Ascending aorta (tissue), 2 donors: ENCODE measurements around the gene TPRG1L. TPM values are rescaled to one million over a fixed set of nuclear protein-coding genes. Genes with fewer than 3 reads are reported as not detected.

Experiments used
- DNase-seq, 2 donors: peaks; one replicate each; pipeline ENCODE4 v3.0.0-alpha.2; 2019; ENCODE audit warnings: low spot score in 2 of 2
- H3K27ac ChIP-seq, 2 donors: fragments of 200-600 bp; sonication (generic); one replicate each; pipeline ENCODE4 v1.5.1; 2016 to 2017; ENCODE audit warnings: mild to moderate bottlenecking in 1 of 2
- H3K27me3 ChIP-seq: fragments of 200-600 bp; sonication (generic); one replicate; pipeline ENCODE4 v1.5.1; 2017
- H3K36me3 ChIP-seq, 2 donors: fragments of 200-600 bp; sonication (generic); one replicate each; pipeline ENCODE4 v1.5.1; 2016
- H3K4me1 ChIP-seq, 2 donors: fragments of 200-600 bp; sonication (generic); one replicate each; pipeline ENCODE4 v1.5.1; 2016 to 2017; ENCODE audit warnings: mild to moderate bottlenecking in 1 of 2
- H3K4me3 ChIP-seq, 2 donors: fragments of 200-600 bp; sonication (generic); one replicate each; pipeline ENCODE4 v1.5.1; 2016 to 2017; ENCODE audit warnings: mild to moderate bottlenecking in 1 of 2
- H3K9me3 ChIP-seq, 2 donors: fragments of 200-600 bp; sonication (generic); one replicate each; pipeline ENCODE4 v1.5.1; 2016
- CTCF ChIP-seq, 3 experiments: fragments of 200-600 bp in 2 of 3; fragments of 450-650 bp in 1 of 3; sonication (generic) in 2 of 3; IDR thresholded peaks; one replicate each; pipeline ENCODE4 v1.5.1; 2016 to 2019; ENCODE audit warnings: antibody characterized with exemption in 3 of 3, mild to moderate bottlenecking in 1 of 3, moderate library complexity in 1 of 3
- intact Hi-C: fragments of 100-400 bp; cut with DNase I; formaldehyde crosslinking; loops from one replicate; pipeline ENCODE4 v1.15.1; 2023
- total RNA-seq: library from RNA; depleted of rRNA; stranded (reverse); fragments of >200 nt; gene quantifications from one replicate; pipeline ENCODE4 v1.1.0, GENCODE V29; 2016

The TPRG1L gene
- total RNA-seq, 1 donor from 2014 or later: 18.9 TPM

- Histone ChIP-seq H3K4me1 (no peaks in the 10 kb centered on the region), H3K9me3 (no peaks in the 10 kb centered on the region), H3K27me3 (peaks cover 6% of the 10 kb centered on the region), H3K4me3 (no peak overlapping the region), H3K27ac (no peak overlapping the region), H3K36me3 (no peaks in the 10 kb centered on the region)
- no peak for TF ChIP-seq CTCF (IDR thresholded peaks at IDR 0.05)
- intact Hi-C loops: no loop called here
- DNase-seq: no peak
Measured at GRCh38 chr1:3604468-3604974, 20.3 kb upstream of the TPRG1L start.

GRCh38 chr1:3604997-3605823, 19.6 kb upstream of the TPRG1L start:
- intact Hi-C loops: no loop called here
- no peaks in the 10 kb centered on the region for H3K36me3 ChIP-seq

GRCh38 chr1:3606779-3607702, 17.8 kb upstream of the TPRG1L start:
- Histone ChIP-seq H3K27ac (no peak overlapping the region), H3K9me3 (no peaks in the 10 kb centered on the region), H3K4me3 (no peak overlapping the region), H3K36me3 (no peaks in the 10 kb centered on the region), H3K4me1 (peaks cover 3 to 15% of the 10 kb centered on the region in 2 donors), H3K27me3 (peaks cover 6% of the 10 kb centered on the region)
- intact Hi-C loops: no loop called here
- DNase-seq: no peak
- no peak for TF ChIP-seq CTCF (IDR thresholded peaks at IDR 0.05)

More at GRCh38 chr1:3604997-3605823, 19.6 kb upstream of the TPRG1L start:
- no peak for DNase-seq
- peaks cover 6% of the 10 kb centered on the region for H3K27me3 ChIP-seq
- H3K4me1 ChIP-seq: peaks cover 0 to 1% of the 10 kb centered on the region in 2 donors
- no peaks in the 10 kb centered on the region for H3K9me3 ChIP-seq
- H3K27ac ChIP-seq: no peak overlapping the region
- H3K4me3 ChIP-seq: no peak overlapping the region
- no peak for TF ChIP-seq CTCF (IDR thresholded peaks at IDR 0.05)

GRCh38 chr1:3607703-3608065, 17.1 kb upstream of the TPRG1L start:
- H3K27me3 ChIP-seq: peaks cover 6% of the 10 kb centered on the region
- peaks cover 3 to 15% of the 10 kb centered on the region in 2 donors for H3K4me1 ChIP-seq
- no peak overlapping the region for H3K27ac ChIP-seq
- H3K4me3 ChIP-seq: no peak overlapping the region
- H3K9me3 ChIP-seq: no peaks in the 10 kb centered on the region
- no peak for TF ChIP-seq CTCF (IDR thresholded peaks at IDR 0.05)
- intact Hi-C loops: no loop called here
- no peaks in the 10 kb centered on the region for H3K36me3 ChIP-seq
- DNase-seq: no peak

- no peak for DNase-seq
- H3K4me3 ChIP-seq: no peak overlapping the region
- no peaks in the 10 kb centered on the region for H3K36me3 ChIP-seq
- peaks cover 6% of the 10 kb centered on the region for H3K27me3 ChIP-seq
- intact Hi-C loops: no loop called here
- no peaks in the 10 kb centered on the region for H3K9me3 ChIP-seq
- H3K27ac ChIP-seq: no peak overlapping the region
- no peak for TF ChIP-seq CTCF (IDR thresholded peaks at IDR 0.05)
- peaks cover 3 to 15% of the 10 kb centered on the region in 2 donors for H3K4me1 ChIP-seq
Measured at GRCh38 chr1:3608154-3608553, 16.7 kb upstream of the TPRG1L start.
